ENCODE results near the gene THY1.
"Not testable (repeated sequence)": the region's sequence is repeated elsewhere in the genome, so short reads cannot be mapped to it uniquely, and the experiment has no call there.

Gene THY1

DNA sequence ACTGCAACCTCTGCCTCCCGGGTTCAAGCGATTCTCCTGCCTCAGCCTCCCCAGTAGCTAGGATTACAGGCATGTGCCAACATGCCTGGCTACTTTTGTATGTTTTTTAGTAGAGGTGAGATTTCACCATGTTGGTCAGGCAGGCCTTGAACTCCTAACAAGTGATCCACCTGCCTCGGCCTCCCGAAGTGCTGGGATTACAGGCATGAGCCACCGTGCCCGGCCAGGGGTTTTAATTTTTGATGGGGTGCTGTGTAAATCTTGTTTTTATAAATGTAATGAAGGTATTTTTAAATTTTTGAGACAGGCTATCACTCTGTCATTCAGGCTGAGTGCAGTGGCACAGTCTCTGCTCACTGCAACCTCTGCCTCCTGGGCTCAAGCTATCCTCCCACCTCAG lies 17.5 kb downstream of the THY1 start:
- CTCF ChIA-PET: interaction anchor here (1.2 kb wide), 1 partner anchor 14 kb away, joined by 3 read pairs; no protein-coding TSS in a partner anchor
- POLR2A ChIA-PET; H3K9me3 ChIP-seq (ENCODE audit: control extremely low read depth in 1 of 5, control insufficient read depth in 4 of 5, insufficient read depth in 2 of 5, low read depth in 1 of 5, low read length in 4 of 5); H3K36me3 ChIP-seq (ENCODE audit: control insufficient read depth in 4 of 4, insufficient read depth in 4 of 4, low read length in 3 of 4); H3K4me3 ChIP-seq (ENCODE audit: control insufficient read depth in 1 of 7, extremely low read depth in 1 of 7, insufficient read depth in 4 of 7, low read depth in 2 of 7, low read length in 6 of 7); DNase-seq; H3K27me3 ChIP-seq (replicated peaks in 2 of 5; ENCODE audit: control insufficient read depth in 4 of 5, insufficient read depth in 5 of 5, low read length in 4 of 5); H3K27ac ChIP-seq (ENCODE audit: insufficient read depth in 1 of 2, low read depth in 1 of 2, low read length in 2 of 2, poor library complexity in 1 of 2, severe bottlenecking in 2 of 2); H3K4me1 ChIP-seq (ENCODE audit: control extremely low read depth in 1 of 4, control insufficient read depth in 4 of 4, insufficient read depth in 4 of 4, low read length in 3 of 4): not testable (repeated sequence)
- 95% methylated on average over 3 of the region's 6 CpGs for WGBS (ENCODE audit: insufficient coverage)

DNA sequence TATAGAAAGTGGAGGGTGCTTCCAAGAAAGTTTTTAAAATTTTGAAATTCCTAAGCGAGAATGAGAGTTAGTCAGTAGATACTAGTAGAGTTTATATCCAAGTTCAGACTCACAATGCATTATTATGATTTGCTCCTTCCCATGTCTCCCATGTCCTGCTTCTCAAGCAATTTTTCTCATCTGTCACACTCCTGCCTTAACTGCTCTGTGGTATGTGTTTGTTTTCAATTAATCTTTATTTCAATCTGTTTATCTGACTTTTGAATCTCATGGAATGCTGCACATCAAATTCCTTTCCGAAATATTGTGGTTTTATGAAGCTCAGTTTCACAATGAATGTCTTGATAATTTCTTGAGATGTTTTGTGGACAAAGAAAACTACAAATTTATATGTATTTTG lies 18.1 kb downstream of the THY1 start:
- no peak overlapping the region for H3K4me3 ChIP-seq (ENCODE audit: control insufficient read depth in 1 of 7, extremely low read depth in 1 of 7, insufficient read depth in 4 of 7, low read depth in 2 of 7, low read length in 6 of 7)
- H3K4me1 ChIP-seq (ENCODE audit: control extremely low read depth in 1 of 4, control insufficient read depth in 4 of 4, insufficient read depth in 4 of 4, low read length in 3 of 4): no peaks in the 10 kb centered on the region
- CTCF ChIA-PET: no interaction called here
- 100% methylated on average over 1 of the region's 2 CpGs for WGBS (ENCODE audit: insufficient coverage)
- POLR2A ChIA-PET: no interaction called here
- H3K27me3 ChIP-seq (replicated peaks in 2 of 5; ENCODE audit: control insufficient read depth in 4 of 5, insufficient read depth in 5 of 5, low read length in 4 of 5): no peaks in the 10 kb centered on the region
- no peak for DNase-seq
- peaks cover 0 to 6% (median 2%) of the 10 kb centered on the region in 5 experiments for H3K9me3 ChIP-seq (ENCODE audit: control extremely low read depth in 1 of 5, control insufficient read depth in 4 of 5, insufficient read depth in 2 of 5, low read depth in 1 of 5, low read length in 4 of 5)
- H3K36me3 ChIP-seq (ENCODE audit: control insufficient read depth in 4 of 4, insufficient read depth in 4 of 4, low read length in 3 of 4): no peaks in the 10 kb centered on the region
- H3K27ac ChIP-seq (ENCODE audit: insufficient read depth in 1 of 2, low read depth in 1 of 2, low read length in 2 of 2, poor library complexity in 1 of 2, severe bottlenecking in 2 of 2): no peak overlapping the region

DNA sequence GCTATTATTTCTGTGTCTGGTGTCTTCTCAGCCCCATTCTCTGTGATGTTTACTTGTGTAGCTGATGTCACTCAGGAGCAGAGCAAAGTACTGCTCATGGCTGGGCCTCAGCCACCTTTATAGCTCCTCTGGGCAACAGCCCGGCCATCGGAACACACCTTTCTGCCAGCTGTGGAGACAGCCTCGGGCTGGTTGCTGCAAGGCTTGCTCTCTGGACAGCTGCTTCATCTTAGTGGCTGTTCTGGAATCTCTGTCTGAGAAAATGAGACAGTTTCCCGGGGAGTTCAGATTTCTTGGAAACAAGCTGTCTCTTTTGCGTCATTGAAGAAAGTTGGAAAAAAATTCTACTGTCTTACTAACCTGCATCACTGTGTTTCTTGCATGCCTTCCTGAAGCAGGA lies 20.0 kb downstream of the THY1 start:
- H3K4me3 ChIP-seq (ENCODE audit: control insufficient read depth in 1 of 7, extremely low read depth in 1 of 7, insufficient read depth in 4 of 7, low read depth in 2 of 7, low read length in 6 of 7): no peak overlapping the region
- H3K4me1 ChIP-seq (ENCODE audit: control extremely low read depth in 1 of 4, control insufficient read depth in 4 of 4, insufficient read depth in 4 of 4, low read length in 3 of 4): no peaks in the 10 kb centered on the region
- ChIA-PET POLR2A (no interaction called here), CTCF (interaction anchor here (0.7 to 1.6 kb wide), 3 partner anchors 19 to 1576 kb away, joined by 3 to 5 read pairs (median 4); no protein-coding TSS in a partner anchor)
- DNase-seq: no peak
- peaks cover 1 to 18% (median 5%) of the 10 kb centered on the region in 5 experiments for H3K9me3 ChIP-seq (ENCODE audit: control extremely low read depth in 1 of 5, control insufficient read depth in 4 of 5, insufficient read depth in 2 of 5, low read depth in 1 of 5, low read length in 4 of 5)
- H3K36me3 ChIP-seq (ENCODE audit: control insufficient read depth in 4 of 4, insufficient read depth in 4 of 4, low read length in 3 of 4): no peaks in the 10 kb centered on the region
- no peak overlapping the region for H3K27ac ChIP-seq (ENCODE audit: insufficient read depth in 1 of 2, low read depth in 1 of 2, low read length in 2 of 2, poor library complexity in 1 of 2, severe bottlenecking in 2 of 2)
- no peaks in the 10 kb centered on the region for H3K27me3 ChIP-seq (replicated peaks in 2 of 5; ENCODE audit: control insufficient read depth in 4 of 5, insufficient read depth in 5 of 5, low read length in 4 of 5)
- 95% methylated on average over 5 of the region's 5 CpGs for WGBS (ENCODE audit: insufficient coverage)

DNA sequence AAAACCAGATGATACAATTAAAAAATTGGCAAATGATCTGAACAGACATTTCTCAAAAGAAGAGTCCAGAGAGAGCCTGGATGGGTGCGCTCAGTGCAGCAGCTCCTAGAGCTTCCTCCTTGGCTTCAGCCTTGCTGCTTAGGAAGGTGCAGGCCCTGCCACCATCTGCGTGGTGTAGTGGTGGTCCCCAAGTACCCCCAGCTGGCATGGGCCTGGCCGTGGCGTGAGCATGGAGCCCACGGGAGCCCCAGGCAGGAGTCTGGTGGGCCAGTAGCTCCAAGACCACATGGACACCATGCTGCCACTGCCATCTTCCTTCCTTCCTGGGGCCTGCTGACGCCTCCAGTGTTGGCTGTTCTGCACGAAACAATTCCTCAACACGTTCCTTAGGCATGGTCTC lies 20.5 kb downstream of the THY1 start:
- POLR2A ChIA-PET: no interaction called here
- no peak overlapping the region for H3K4me3 ChIP-seq (ENCODE audit: control insufficient read depth in 1 of 7, extremely low read depth in 1 of 7, insufficient read depth in 4 of 7, low read depth in 2 of 7, low read length in 6 of 7)
- H3K36me3 ChIP-seq (ENCODE audit: control insufficient read depth in 4 of 4, insufficient read depth in 4 of 4, low read length in 3 of 4): no peaks in the 10 kb centered on the region
- DNase-seq: no peak
- CTCF ChIA-PET: interaction anchor here (1.6 kb wide), 1 partner anchor 20 kb away, joined by 3 read pairs; no protein-coding TSS in a partner anchor
- H3K27me3 ChIP-seq (replicated peaks in 2 of 5; ENCODE audit: control insufficient read depth in 4 of 5, insufficient read depth in 5 of 5, low read length in 4 of 5): no peaks in the 10 kb centered on the region
- H3K4me1 ChIP-seq (ENCODE audit: control extremely low read depth in 1 of 4, control insufficient read depth in 4 of 4, insufficient read depth in 4 of 4, low read length in 3 of 4): no peaks in the 10 kb centered on the region
- peaks cover 2 to 20% (median 5%) of the 10 kb centered on the region in 5 experiments for H3K9me3 ChIP-seq (ENCODE audit: control extremely low read depth in 1 of 5, control insufficient read depth in 4 of 5, insufficient read depth in 2 of 5, low read depth in 1 of 5, low read length in 4 of 5)
- no peak overlapping the region for H3K27ac ChIP-seq (ENCODE audit: insufficient read depth in 1 of 2, low read depth in 1 of 2, low read length in 2 of 2, poor library complexity in 1 of 2, severe bottlenecking in 2 of 2)
- WGBS (ENCODE audit: insufficient coverage): 87% methylated on average over 7 of the region's 8 CpGs

DNA sequence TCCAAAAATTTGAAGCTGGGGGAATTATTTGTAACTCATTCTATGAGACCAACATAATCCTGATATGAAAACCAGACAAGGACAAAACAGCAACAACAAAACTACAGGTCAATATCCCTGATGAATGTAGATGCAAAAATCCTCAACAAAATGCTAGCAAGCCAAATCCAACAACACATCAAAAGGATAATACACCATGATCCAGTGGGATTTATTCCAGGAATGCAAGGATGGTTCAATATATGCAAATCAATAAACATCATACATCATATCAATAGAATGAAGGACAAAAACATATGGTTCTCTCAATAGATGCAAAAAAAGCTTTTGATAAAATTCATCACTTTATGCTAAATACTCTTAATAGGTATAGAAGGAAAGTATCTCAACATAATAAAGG lies 22.1 kb downstream of the THY1 start:
- H3K9me3 ChIP-seq (ENCODE audit: control extremely low read depth in 1 of 5, control insufficient read depth in 4 of 5, insufficient read depth in 2 of 5, low read depth in 1 of 5, low read length in 4 of 5): peaks cover 2 to 20% (median 5%) of the 10 kb centered on the region in 5 experiments
- ChIA-PET POLR2A (no interaction called here), CTCF (interaction anchor here (0.9 kb wide), 1 partner anchor 10 kb away, joined by 3 read pairs; no protein-coding TSS in a partner anchor)
- no peaks in the 10 kb centered on the region for H3K4me1 ChIP-seq (ENCODE audit: control extremely low read depth in 1 of 4, control insufficient read depth in 4 of 4, insufficient read depth in 4 of 4, low read length in 3 of 4)
- no peak for DNase-seq
- H3K27ac ChIP-seq (ENCODE audit: insufficient read depth in 1 of 2, low read depth in 1 of 2, low read length in 2 of 2, poor library complexity in 1 of 2, severe bottlenecking in 2 of 2): no peak overlapping the region
- no peaks in the 10 kb centered on the region for H3K36me3 ChIP-seq (ENCODE audit: control insufficient read depth in 4 of 4, insufficient read depth in 4 of 4, low read length in 3 of 4)
- no peak overlapping the region for H3K4me3 ChIP-seq (ENCODE audit: control insufficient read depth in 1 of 7, extremely low read depth in 1 of 7, insufficient read depth in 4 of 7, low read depth in 2 of 7, low read length in 6 of 7)
- no peaks in the 10 kb centered on the region for H3K27me3 ChIP-seq (replicated peaks in 2 of 5; ENCODE audit: control insufficient read depth in 4 of 5, insufficient read depth in 5 of 5, low read length in 4 of 5)

DNA sequence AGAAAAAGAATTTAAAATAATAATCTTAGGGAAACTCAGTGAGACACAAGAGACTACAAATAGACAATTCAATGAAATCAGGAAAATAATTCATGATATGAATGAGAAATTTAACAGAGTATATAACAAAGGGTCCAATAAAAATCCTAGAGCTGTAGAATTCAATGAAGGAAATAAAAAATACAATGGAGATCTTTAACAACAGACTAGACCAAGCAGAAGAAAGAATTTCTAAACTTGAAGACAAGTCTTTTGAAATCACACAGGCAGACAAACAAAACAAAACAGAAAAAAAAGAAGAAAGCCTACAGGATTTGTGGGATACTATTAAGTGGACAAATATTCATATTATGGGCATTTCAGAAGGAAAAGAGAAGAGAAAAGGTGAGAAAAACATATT lies 25.2 kb downstream of the THY1 start:
- Histone ChIP-seq H3K4me3 (ENCODE audit: control insufficient read depth in 1 of 7, extremely low read depth in 1 of 7, insufficient read depth in 4 of 7, low read depth in 2 of 7, low read length in 6 of 7) (no peak overlapping the region), H3K9me3 (ENCODE audit: control extremely low read depth in 1 of 5, control insufficient read depth in 4 of 5, insufficient read depth in 2 of 5, low read depth in 1 of 5, low read length in 4 of 5) (peaks cover 2 to 20% (median 5%) of the 10 kb centered on the region in 5 experiments), H3K27me3 (replicated peaks in 2 of 5; ENCODE audit: control insufficient read depth in 4 of 5, insufficient read depth in 5 of 5, low read length in 4 of 5) (peaks cover 0 to 3% (median 0%) of the 10 kb centered on the region in 5 experiments), H3K4me1 (ENCODE audit: control extremely low read depth in 1 of 4, control insufficient read depth in 4 of 4, insufficient read depth in 4 of 4, low read length in 3 of 4) (no peaks in the 10 kb centered on the region), H3K36me3 (ENCODE audit: control insufficient read depth in 4 of 4, insufficient read depth in 4 of 4, low read length in 3 of 4) (no peaks in the 10 kb centered on the region), H3K27ac (ENCODE audit: insufficient read depth in 1 of 2, low read depth in 1 of 2, low read length in 2 of 2, poor library complexity in 1 of 2, severe bottlenecking in 2 of 2) (no peak overlapping the region)
- ChIA-PET POLR2A (no interaction called here), CTCF (interaction anchor here (1.9 to 2.2 kb wide), 2 partner anchors 14 to 77 kb away, joined by 5 to 7 read pairs; no protein-coding TSS in a partner anchor)
- DNase-seq: no peak

DNA sequence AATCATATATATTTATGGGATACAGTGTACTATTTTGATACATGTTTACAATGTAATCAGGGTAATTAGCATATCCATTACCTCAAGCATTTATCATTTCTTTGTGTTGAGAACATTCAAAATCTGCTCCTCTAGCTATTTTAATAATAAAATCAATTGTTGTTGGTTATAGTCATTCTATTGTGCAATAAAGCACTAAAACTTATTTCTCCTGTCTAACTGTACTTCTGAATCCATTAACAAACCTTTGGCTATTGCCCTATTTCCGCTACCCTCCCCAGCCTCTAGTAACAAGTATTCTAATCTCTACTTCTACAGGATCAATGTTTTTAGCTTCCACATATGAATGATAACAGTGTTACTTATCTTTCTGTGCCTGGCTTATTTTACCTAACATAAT lies 26.1 kb downstream of the THY1 start:
- peaks cover 0 to 3% (median 0%) of the 10 kb centered on the region in 5 experiments for H3K27me3 ChIP-seq (replicated peaks in 2 of 5; ENCODE audit: control insufficient read depth in 4 of 5, insufficient read depth in 5 of 5, low read length in 4 of 5)
- DNase-seq: no peak
- H3K36me3 ChIP-seq (ENCODE audit: control insufficient read depth in 4 of 4, insufficient read depth in 4 of 4, low read length in 3 of 4): no peaks in the 10 kb centered on the region
- ChIA-PET POLR2A (no interaction called here), CTCF (interaction anchor here (2.2 kb wide), 1 partner anchor 78 kb away, joined by 7 read pairs; no protein-coding TSS in a partner anchor)
- 100% methylated on average over 1 of the region's 1 CpG for WGBS (ENCODE audit: insufficient coverage)
- H3K9me3 ChIP-seq (ENCODE audit: control extremely low read depth in 1 of 5, control insufficient read depth in 4 of 5, insufficient read depth in 2 of 5, low read depth in 1 of 5, low read length in 4 of 5): peaks cover 2 to 20% (median 5%) of the 10 kb centered on the region in 5 experiments
- H3K4me3 ChIP-seq (ENCODE audit: control insufficient read depth in 1 of 7, extremely low read depth in 1 of 7, insufficient read depth in 4 of 7, low read depth in 2 of 7, low read length in 6 of 7): no peak overlapping the region
- H3K27ac ChIP-seq (ENCODE audit: insufficient read depth in 1 of 2, low read depth in 1 of 2, low read length in 2 of 2, poor library complexity in 1 of 2, severe bottlenecking in 2 of 2): no peak overlapping the region
- no peaks in the 10 kb centered on the region for H3K4me1 ChIP-seq (ENCODE audit: control extremely low read depth in 1 of 4, control insufficient read depth in 4 of 4, insufficient read depth in 4 of 4, low read length in 3 of 4)

Data from common myeloid progenitor, CD34-positive (primary cell).